ENCODE measurements around the gene BEX1.

- TF ChIP-seq, protein P1, sequence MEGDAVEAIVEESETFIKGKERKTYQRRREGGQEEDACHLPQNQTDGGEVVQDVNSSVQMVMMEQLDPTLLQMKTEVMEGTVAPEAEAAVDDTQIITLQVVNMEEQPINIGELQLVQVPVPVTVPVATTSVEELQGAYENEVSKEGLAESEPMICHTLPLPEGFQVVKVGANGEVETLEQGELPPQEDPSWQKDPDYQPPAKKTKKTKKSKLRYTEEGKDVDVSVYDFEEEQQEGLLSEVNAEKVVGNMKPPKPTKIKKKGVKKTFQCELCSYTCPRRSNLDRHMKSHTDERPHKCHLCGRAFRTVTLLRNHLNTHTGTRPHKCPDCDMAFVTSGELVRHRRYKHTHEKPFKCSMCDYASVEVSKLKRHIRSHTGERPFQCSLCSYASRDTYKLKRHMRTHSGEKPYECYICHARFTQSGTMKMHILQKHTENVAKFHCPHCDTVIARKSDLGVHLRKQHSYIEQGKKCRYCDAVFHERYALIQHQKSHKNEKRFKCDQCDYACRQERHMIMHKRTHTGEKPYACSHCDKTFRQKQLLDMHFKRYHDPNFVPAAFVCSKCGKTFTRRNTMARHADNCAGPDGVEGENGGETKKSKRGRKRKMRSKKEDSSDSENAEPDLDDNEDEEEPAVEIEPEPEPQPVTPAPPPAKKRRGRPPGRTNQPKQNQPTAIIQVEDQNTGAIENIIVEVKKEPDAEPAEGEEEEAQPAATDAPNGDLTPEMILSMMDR (IDR thresholded peaks at IDR 0.05; ENCODE audit: low read depth, low read length), result no peak
- no peak for TF ChIP-seq EZH2phosphoT487 (IDR thresholded peaks at IDR 0.05; ENCODE audit: low read depth)
Observed at GRCh38 chrX:103052625-103053024, 11.3 kb downstream of the BEX1 start.

All from OCI-LY3 (cell line).